GM21526 (cell line): Measurements from ENCODE around the gene TSPAN32.
"Not testable (repeated sequence)": the region's sequence is repeated elsewhere in the genome, so short reads cannot be mapped to it uniquely, and the experiment has no call there.

ENCODE experiments used
- ATAC-seq: cut with Tn5 transposase; IDR thresholded peaks from one replicate; pipeline ENCODE4 v1.9.1; 2021; ENCODE audit warnings: moderate library complexity; ENCODE audit not compliant: unreplicated experiment, low FRiP score

Gene TSPAN32

DNA sequence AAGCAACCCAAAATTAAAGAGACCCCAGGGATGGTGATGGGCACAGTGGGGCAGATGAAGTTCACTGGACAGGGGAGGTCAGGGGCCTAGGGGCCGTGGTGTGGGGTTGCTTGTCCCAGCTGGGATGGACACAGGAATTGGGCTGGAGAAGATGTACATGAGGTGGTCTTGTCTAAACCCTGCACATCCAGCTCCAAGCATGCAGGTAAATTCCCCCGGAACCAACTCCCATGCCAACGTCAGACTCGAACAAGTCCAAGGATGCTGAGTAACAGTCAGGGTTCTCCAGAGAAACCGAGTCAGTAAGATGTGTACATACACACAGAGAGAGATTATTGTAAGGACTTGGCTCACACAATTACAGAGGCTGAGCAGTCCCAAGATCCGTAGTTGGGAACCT lies 28.9 kb downstream of the TSPAN32 start:
- ATAC-seq, result no peak

DNA sequence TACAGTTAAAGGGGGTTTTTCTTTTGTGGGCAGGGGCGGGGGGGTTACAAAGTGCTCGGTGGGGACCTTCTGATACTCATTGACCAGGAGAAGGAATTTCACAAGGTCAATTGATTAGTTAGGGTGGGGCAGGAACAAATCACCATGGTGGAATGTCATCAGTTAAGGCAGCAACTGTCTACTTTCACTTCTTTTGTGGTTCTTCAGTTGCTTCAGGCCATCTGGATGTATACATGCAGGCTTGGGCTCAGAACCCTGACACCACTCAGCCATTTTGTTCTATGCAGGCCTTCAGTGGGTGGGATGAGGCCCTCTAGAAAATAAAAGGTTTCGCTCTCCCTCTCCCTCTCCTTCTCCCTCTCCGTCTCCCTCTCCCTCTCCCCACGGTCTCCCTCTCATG lies 29.6 kb downstream of the TSPAN32 start:
- ATAC-seq, result no peak

DNA sequence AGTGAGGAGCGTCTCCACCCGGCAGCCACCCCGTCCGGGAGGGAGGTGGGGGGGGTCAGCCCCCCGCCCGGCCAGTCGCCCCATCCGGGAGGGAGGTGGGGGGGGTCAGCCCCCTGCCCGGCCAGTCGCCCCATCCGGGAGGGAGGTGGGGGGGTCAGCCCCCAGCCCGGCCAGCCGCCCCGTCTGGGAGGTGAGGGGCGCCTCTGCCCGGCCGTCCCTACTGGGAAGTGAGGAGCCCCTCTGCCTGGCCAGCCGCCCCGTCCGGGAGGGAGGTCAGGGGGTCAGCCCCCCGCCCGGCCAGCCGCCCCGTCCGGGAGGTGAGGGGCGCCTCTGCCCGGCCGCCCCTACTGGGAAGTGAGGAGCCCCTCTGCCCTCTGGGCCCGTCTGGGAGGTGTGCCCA lies 30.8 kb downstream of the TSPAN32 start:
- not testable (repeated sequence) for ATAC-seq

DNA sequence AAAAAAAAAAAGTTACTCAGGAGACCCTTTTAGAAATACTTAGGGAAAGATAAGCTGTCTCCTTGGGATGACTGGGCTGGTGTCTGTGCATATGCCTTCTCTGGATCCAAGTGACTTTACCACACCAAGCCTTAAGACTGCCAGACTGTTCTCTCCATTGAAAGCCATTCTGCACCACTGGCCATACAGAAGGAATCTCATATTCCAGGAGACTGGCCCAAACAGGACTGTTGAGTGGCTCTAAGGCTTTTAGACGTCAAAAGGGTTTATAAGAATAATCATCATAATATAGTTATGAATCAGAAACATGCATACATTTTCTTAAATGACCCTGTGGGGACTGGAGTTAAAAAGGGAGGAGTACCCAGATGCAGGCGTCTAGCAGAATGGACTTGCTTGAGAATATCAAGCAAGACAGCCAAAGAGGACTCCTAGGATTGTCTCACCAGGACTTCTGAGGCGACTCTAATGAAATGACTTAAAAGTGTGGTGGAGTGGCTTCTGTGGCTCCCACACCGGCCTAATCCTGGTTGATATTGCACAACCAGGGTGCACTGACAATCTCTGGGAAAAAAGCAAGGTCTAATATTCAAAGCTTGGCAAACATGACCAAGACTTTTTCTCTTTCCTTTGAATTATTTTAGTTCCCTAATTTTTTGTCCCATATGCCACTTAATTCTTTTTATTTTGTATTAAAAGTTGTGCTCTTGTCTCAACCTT lies 31.8 kb downstream of the TSPAN32 start:
- not testable (repeated sequence) for ATAC-seq

DNA sequence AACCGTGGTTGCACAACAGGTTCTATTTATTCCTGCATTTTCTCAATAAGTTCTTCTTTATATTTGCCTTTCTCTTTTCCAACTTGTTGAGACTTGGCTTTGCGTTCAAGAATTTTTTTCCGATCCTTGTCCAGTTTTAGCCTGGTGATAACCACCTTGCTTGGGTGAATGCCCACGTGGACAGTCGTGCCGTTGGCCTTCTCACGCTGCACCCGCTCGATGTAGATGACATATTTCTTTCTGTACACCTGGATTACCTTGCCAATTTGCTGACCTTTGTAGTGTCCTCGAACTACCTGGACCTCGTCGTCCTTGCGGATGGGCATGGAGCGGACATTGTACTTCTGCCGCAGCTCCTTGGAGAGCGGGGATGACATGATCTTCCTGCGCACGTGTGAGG lies 33.5 kb downstream of the TSPAN32 start:
- not testable (repeated sequence) for ATAC-seq

DNA sequence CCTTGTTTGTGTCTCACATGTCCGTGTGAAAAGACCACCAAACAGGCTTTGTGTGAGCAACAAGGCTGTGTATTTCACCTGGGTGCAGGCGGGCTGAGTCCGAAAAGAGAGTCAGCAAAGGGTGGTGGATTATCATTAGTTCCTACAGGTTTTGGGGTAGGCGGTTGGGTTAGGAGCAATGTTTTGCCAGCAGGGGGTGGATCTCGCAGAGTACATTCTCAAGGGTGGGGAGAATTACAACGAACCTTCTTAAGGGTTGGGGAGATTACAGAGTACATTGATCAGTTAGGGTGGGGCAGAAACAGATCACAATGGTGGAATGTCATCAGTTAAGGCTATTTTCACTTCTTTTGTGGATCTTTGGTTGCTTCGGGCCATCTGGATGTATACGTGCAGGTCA lies 36.9 kb downstream of the TSPAN32 start:
- not testable (repeated sequence) for ATAC-seq

DNA sequence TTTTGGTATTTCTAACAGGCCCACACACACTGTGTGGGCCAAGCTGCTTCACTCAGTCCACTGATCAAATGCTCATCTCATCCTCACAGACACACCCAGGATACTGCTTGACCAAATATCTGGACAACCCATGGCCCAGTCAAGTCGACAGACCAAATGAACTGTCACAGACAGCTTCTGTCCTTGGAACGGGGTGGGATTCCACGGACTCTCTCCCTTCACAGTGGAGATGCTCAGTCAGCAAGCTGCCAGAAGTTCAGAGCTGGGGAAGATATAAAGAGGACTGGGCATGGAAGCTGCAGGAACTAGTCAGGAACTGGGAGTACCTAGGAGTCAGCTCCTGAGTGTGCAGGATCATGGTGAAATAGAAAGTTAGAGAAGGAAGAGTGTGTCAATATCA lies 40.7 kb downstream of the TSPAN32 start:
- ATAC-seq, result no peak

DNA sequence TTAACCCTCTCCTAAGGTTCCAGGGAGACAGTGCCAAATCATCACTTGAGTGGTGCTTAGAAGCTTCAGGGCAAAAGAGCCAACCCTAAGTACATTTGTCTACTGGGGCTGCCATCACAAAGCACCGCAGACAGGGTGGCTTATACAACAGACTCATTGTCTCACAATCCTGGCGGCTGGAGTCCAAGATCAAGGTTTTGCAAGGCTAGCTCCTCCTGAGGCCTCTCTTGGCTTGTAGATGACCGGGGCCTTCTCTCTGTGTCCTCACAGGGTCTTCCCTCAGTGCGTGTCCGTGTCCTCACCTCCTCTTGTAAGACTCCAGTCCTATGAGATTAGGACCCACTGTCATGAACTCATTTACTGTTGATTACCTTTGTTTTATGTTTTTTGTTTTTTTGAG lies 41.2 kb downstream of the TSPAN32 start:
- ATAC-seq, result no peak

DNA sequence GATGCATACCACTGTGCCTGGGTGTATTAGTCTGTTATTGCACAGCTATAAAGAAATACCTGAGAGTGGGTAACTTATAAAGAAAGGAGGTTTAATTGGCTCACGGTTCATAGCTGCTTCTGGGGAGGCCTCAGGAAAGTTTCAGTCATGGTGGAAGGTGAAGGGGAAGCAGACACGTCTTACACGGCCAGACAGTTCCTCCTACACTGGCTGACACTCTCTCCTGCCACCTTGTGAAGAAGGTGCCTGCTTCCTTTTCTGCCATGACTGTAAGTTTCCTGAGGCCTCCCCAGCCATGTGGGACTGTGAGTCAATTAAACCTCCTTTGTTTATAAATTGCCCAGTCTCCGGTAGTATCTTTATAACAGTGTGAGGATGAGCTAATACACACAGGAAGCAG lies 41.7 kb downstream of the TSPAN32 start:
- no peak for ATAC-seq

DNA sequence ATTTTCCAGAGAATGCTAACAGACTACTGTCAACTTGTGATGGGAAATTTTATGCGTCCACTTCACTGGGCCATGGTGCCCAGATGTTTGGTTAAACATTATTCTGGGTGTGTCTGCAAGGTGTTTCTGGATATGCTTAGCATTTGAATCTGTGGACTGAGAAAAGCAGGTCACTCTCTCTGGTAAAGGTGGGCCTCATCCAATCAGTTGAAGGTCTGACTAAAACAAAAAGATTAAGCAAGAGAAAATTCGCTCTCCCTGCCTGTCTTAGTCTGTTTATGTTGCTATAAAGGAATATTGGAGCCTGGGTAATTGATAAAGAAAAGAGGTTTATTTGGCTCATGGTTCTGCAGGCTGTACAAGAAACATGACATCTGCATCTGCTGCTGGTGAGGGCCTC lies 43.2 kb downstream of the TSPAN32 start:
- ATAC-seq, result no peak

DNA sequence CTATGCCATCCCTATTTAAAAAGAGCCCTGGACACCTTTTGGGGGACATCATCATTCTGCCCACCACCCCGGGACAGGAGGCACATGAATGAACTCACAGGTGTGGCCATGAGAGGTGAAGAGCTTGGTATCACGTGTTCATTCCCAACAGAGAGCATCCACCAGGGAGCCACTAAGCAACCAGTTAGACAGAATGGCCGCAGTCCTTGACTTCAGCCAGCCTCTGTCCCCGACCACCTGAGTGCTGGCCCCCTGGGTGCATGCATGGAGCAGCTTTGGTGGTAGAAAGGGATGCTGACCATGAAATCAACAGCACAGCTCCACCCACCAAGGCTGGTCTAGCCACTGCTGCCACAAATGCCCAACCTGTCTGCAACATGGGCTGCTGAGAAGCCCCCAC lies 44.2 kb downstream of the TSPAN32 start:
- ATAC-seq, result no peak

DNA sequence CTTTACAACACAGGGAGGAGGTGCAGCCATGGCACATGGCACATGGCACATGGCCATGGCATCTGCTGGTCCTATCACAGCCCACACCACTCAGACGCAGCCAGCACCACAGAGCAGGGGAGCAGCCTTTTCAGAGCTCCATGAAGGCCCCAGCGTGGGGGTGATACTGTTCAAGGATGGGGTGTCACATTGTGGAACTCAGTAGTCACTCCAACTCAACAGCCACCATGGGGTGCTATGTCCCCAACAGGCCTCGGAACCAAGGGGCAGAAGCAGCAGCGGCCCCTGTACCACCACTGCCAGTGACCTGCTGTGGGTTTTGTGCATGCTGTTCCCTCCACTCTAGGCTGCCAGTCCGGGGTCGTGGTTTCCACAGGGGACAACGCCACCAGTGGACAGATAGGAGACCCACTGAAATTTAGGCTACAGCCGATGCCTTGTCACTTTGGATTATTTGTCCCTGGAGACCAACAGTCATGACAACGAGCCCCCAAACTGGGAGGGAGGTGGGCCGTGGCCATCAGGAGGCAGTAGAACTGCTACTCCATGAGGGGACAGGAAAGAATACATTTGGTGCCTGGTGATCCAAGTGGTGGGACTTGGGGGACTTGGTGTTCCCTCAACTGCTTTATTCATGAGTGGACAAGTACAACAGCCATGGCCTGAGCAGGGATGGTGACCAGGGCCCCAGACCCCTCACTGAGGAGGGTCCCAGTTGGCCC lies 44.9 kb downstream of the TSPAN32 start:
- ATAC-seq, result no peak

DNA sequence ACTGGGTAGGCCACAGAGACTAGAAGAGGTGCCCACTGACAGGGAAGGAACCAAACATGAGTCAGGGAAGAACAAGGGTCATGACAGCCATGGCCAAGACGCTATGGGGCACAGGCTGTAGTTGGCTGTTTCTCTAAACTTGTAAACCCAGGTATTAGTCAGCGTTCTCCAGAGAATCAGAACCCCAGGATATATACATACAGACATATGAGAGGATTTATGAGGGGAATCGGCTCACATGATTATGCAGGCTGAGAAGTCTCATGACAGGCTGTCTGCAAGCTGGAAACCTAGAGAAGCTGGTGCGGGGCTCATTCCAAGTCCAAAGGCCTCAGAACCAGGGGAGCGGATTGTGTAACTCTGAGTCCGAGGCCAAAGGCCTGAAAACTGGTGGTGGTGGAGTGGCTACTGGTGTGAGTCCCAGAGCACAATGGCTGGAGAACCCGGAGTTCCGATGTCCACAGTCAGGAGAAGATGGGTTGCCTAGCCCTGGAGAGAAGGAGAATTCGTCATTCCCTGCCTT lies 45.6 kb downstream of the TSPAN32 start:
- no peak for ATAC-seq

DNA sequence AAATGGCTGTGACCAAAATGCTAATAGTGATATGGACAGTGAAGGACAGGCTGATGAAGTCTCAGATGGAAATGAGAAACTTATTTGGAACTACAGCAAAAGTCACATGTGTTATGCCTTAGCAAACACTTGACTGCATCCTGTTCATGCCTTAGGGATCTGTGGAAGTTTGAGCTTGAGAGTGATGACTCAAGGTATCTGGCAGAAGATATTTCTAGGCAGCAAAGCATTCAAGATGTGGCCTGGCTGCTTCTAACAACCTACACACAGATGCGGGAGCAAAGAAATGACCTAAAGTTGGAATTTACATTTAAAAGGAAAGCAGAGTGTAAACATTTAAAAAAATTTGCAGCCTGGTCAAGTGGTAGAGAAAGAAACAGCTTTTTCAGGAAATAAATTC lies 47.2 kb downstream of the TSPAN32 start:
- no peak for ATAC-seq

DNA sequence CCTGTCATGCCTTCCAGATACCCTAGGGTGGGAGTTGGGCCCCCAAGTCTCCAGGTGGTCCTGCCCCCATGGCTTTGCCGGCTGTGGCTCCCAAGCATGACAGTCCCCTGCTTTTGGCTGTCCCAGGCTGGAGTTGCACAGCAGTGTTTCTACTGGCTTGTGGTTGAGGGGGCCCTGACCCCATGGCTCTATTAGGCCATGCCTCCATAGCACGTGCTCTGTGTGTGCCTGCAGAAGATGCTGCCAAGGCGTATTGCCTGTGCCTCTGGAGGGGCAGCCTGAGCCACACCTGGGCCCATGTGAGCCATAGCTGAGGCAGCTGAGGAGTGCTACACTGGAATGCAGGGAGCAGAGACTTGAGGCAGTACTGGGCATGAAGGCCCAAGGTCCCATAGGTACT lies 49.9 kb downstream of the TSPAN32 start:
- no peak for ATAC-seq

DNA sequence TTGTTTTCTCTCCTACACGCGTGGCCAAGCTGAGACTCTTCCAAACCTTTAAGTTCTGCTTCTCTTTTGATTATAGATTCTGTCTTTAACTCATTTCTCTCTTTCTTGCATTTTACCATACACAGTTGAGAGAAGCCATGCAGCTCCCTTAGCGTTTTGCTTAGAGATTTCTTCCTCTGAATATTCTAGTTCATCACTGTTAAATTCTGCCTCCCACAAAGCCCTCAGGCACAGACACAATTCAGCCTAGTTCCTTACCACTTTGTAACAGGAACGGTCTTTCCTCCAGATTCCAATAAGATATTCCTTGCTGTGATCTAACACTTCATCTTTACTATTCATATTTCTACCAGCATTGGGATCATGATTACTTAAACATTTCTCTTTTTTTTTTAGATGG lies 50.6 kb downstream of the TSPAN32 start:
- ATAC-seq, result no peak

DNA sequence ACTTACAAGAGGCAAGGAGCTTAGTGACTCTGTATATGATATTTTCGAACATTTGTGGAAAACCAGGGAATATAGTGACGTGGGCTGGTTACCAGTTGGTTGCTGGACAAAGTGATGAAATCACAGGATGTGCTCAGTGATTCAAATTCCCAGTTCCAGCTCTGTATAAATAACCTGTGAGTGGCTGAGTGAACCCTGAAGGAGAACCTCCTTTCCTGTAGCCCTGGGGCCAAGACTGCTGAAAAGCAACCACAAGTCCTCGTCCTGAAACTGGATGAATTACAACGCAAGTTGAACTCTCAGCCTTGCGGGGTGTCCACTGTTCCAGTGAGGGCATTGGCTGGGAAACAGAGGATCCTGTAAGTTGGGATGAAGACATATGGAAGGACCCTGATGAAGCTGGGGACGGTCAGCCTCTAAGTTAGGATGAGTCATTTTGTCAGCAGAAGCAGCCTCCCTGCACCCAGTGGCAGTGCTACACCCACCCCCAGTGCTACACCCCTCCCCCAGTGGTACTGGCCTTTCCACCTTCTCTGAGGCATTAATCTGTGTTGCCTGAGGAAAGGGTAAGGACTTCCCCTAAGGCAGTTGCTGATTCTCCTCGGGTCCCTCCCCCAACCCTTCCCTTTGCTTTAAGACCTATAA lies 53.3 kb downstream of the TSPAN32 start:
- ATAC-seq, result no peak

DNA sequence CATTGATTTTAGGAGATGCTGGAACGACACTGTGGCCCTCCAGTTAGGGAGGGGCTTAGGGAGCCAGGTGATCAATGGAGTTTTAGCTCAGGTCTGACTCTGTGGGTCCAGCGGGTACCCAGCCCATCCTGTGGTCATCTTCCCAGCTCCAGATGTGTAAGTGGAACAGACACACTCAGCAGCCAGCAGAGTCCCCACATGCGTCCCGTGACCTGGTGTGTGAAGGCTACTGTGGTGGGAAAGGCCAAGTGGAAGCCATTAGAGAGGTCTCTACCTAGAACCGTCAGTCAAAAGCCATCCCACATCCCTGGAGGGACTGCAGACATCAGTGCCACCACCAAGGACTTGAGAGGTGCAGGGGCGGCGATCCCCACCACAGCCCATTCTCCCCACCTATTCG lies 55.4 kb downstream of the TSPAN32 start:
- ATAC-seq, result no peak

DNA sequence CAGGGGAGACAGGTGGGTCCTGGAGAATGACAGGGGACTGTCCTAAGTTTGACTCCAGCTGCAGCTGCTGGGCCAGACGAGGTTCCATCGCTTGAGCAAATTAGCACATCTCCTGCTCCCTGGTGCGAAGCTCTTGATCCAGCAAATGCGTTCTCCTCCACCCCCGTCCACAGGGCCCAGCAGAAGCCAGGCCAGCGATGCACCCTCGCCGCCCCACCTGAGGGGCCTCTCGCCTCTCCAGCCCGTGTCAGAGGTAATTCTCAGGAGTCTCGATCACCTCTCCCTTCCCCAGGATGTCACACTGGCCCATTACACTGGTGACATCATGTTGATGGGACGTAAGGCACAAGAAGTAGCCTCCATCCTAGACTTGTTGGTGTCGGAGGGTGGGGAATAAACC lies 55.8 kb downstream of the TSPAN32 start:
- not testable (repeated sequence) for ATAC-seq

DNA sequence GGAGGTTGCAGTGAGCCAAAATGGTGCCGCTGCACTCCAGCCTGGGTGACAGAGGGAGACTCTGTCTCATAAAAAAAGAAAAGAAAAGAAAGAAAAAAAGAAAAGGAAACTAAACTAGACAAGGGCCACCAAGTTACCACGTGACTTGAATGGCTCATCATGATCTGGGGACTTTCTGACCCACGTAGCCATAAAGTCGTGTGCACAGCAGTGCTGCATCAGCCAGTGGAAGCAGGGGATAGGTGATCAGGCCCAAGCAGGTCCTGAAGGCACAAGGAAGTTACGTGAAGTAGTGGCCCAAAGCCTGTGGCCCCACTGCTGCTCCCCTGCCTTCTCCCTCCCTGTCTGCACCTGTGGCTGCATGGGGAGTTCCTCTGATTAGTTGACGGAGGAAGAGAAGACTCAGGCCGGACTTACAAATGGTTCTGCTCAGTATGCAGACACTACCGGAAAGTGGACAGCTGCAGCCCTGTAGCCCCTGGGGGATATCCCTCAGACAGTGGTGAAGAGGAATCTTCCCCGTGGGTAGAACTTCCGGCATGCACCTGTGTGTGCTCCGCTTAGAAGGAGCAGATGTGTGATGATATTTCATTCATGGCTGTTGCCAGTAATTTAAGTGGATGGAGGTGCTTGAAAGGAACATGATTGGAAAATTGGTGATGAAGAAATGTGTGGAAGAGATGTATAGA lies 57.1 kb downstream of the TSPAN32 start:
- ATAC-seq, result no peak

DNA sequence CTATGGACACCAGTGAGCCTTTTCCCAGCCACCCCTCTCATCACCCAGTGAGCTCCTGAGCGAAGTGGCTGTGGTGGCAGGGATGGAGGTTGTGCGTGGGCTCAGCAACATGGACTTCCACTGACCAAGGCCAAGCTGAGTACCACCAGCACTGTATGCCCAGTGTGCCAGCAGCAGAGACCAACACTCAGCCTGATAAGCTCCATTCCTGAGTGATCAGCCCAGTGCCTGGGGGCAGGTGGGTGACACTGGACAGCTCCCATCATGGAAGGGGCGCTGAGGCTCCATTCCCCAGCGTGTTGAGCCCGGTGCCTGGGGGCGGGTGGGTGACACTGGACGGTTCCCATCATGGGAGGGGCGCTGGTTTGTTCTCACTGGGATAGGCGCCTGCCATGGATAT lies 57.7 kb downstream of the TSPAN32 start:
- ATAC-seq, result no peak
